DMS153 treated with DMSO at 0.1 percent for 48 hours (cell line): Measurements from ENCODE around the gene DIPK1B.

Experiments used
- DNase-seq: peaks from one replicate; lab custom pipeline; 2025; ENCODE audit not compliant: unreplicated experiment; lab: John Stamatoyannopoulos, UW

DIPK1B gene

DNA sequence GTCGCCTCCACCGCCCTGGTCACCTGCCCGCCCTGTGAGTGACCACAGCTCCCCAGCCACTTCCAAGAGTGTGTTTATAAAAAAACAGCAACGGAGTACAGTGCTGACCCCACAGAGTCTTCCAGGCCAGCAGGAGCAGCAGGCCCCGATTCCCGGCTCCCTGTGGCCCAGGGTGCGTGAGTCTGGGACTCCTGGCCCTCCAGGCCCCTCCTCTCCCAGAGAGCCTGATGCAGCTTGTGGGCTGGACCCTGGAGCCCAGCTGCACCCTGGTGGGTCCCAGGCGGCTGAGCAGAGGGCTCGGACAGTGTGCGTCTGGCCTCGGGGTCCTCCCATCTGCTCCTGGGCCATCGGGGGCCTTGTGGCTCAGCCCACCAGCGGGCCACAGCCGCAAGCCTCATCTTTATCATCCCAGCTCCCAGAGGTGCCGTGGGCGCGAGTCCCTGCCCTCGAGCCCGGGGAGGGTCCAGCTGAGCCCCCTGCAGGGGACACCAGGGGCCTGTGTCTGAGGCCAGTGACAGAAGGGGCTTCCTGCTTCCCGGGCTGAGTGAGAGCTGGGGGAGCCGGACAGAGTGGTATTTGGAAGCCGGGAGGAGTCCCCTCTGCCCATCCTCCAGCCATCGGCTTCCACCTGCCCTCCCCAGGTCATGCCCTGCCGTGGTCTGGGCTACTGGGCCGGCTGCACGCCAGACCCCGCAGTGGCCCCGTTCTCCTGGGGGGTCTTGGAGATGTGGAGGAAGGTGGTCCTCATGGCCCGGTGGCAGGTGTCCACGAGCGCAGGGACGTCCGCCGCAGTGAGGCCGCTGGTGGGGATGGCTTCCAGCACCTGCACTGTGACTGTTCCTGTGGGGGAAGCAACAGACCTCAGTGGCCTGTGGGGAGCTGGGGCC, 39.0 kb upstream of the DIPK1B start:
- DNase-seq: no peak

DNA sequence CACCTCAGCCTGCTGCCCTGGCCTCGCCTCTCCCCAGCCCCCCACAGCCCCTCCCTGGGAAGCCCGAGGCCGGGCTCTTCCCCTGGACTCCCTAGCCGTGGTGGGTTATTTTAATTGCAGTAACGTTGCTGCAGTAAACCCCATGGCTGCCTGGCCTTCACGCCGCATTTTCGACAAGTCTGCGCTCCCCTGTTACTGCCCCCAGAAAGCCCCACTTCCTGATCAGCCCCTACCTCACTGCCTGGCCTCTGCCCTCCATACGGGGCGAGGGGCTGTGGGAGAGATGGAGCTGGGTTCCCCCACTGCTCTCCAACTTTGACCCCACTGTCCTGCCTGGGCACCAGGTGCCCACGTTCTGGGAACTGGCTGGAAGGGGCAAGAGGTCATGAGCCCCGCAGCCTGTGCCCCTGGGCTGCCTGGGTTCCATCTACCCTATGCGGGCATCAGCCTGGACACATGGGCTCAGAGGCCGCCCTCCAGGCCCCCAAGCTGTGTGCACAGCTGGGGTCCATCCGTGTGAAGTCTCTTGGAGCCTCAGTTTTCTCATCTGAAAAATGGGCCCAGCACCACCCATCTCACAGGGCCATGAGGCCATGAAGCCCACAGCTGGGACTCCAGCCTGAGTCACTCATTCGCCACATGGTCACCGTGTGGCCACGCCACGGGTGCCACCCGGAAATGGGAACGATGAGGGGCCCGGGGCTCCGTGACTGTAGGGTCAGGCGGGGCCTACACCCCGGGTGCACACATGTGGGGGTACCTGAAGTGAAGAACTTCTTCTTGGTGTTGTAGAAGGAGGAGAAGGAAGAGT, 38.2 kb upstream of the DIPK1B start:
- no peak for DNase-seq

DNA sequence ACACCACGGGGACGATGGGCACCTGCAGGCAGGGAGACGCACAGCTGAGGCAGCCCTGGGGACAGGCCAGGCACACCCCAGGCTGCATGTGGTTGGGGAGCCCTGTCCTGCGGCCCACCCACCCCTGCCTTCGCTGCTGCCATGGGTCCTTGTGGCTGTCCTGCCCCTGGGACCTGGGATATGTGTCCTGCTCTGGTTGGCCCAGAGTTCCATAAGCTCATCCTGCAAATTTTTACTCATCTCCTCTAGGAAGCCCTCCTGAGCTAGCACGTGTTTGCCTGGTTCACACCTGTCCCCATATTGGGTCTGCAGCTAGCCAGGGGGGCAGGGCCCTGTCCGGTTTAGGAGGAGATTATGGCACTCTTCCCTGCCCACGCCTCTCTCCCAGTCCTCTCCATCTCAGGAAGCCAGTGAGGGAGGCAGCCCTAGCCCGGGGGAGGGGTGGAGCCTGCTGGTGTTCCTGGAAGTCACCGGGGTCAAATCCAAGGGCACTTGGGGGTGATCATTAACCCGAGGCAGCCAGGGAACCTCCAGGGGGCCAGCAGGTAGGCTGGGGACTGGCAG, 37.5 kb upstream of the DIPK1B start:
- DNase-seq: no peak

DNA sequence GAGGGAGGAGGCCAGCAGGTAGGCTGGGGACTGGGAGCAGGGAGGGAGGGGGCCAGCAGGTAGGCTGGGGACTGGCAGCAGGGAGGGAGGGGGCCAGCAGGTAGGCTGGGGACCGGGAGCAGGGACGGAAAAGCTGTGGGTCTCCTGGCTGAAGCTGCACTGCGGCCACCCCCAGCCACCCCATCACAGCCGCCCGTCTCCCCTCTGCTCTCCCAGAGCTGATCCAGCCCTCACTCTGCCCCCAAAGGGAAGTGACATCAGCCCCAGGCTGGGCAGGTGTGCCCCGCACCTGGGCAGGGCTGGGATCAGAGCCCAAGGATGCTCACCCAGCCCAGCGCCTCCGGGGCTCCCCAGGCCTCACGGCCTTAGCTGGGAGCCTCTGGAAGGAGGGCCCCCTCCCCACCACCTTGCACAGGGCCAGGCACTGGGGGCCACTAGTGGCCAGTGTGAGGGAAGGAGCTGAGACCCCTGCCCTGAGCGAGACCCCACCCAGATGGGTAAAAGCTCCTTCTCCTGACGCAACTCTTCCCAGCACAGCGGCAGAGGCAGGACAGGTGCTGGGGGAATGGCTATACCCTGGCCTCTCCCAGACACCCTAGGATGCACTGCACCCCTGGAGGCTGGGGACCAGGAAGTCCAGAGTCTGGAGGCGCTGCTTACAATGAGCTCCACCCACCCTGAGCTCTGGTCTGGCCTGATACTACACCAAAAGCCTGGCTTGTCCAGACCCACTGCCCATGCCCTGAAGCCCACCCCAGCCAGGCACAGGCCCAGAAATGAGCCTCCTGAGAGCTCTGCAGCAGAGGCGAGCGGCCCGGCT, 36.7 kb upstream of the DIPK1B start:
- no peak for DNase-seq

DNA sequence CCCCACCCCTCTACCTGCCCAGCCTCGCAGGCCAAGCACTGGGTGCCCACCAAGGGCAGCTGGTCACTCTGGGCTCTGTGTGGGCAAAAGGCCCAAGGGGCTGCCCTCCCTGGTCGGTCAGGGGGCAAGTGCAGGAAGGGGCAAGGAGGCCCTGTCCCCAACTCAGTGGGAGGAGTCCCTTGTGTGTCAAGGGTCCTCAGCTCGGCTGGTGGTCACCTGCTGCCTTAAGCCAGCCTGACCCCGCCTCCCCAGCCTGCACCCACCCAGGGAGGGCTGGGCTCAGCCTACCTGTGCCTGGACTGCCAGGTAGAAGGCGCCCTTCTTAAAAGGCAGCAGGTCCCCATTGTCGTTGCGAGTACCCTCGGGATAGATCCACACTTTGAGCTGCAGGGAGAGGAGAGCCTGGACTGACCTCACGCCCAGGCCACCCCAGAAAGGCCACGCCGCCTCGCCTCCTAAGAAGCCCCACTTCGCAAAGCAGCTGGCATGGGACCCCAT, 36.0 kb upstream of the DIPK1B start:
- DNase-seq: no peak

DNA sequence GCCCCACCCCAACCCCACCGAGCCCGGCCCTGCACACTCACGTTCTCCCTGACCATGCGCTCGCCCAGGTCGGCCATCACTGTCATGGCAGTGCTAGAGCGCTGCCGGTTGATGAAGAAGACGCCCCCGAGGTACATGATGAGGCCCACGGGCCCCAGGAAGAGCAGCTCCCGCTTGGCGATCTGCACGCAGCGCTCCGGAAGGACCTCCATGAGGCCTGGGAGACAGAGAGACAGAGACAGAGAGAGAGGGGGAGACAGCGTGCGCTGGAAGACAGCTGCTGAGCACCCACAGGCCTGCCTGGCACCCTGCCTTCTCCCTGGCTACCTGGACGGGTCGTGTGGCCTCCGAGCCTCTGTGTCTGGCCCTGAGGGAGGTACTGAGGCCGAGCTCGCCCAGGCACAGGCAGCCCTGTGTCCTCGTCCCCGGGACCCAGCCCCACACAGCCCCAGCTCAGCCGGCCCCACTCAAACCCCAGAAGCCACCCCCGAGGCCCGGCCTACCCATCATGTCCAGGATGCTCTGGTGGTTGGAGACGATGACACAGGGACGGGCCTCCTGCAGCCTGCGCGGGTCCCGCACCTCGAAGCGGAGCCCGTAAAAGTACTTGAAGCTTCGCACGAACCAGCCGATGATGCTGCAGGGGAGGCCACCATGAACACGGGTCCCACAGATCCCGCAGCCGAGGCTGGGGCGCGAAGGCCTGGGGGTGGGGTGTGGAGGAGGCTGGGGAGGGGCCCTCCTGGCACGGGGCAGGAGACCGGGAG, 35.3 kb upstream of the DIPK1B start:
- DNase-seq: no peak

DNA sequence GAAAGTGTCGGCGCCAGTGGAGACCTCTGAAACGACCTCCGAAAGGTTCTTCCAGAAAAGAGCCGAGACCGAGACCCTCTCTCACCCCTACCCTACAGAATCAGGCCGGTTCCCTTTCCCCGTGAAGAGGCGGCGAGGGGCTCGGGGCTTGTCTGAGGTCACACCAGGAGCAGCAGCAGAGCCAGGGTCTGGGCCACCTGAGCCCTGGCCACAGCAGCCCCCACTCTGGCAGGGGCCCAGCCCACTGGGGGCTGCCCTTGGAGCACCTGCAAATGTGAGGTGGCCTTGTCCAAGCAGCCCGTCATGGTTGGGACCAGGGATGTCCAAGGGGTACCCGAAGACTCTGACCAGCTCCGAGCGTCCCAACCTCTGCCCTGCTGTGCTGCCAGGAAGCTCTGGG, 34.3 kb upstream of the DIPK1B start:
- DNase-seq: no peak

DNA sequence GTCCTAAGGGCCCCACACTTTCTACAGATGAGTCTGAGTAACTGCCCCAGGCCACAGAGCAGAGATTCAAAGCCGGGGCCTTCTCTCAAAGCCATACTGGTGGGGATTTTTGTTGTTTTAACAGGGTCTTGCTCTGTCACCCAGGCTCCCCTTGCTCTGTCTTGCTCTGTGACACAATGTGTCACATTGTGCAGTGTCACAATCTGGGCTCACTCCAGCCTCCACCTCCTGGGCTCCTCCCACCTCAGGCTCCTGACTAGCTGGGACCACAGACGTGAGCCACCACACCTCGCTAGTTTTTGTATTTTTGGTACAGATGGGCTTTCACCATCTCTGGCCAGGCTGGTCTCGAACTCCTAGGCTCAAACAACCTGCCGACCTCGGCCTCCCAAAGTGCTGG, 33.7 kb upstream of the DIPK1B start:
- DNase-seq: no peak

DNA sequence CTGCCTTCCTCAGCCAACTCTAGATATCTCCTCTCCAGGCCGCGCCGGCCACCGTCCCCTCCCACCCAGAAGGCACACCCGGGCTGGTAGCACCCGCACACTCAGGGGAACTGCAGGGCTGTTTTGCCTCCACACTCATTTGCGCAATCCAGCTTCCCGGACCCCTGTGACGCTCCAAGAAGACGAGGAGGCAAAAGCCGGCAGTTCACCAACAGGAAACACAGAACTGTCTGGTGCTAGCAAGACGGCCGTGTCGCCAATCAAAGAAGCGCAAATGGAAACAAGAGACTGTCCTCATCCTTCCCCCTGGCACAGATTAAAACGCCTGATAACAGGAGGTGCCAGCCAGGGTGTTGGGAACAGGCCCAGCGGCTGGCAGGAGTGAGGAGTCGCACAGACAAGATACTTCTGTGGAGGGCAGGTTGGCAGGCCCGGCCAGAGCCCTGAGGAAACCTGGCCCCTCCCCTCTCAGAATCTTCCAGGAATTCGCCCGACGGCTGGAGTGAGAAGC, 32.9 kb upstream of the DIPK1B start:
- DNase-seq: no peak

DNA sequence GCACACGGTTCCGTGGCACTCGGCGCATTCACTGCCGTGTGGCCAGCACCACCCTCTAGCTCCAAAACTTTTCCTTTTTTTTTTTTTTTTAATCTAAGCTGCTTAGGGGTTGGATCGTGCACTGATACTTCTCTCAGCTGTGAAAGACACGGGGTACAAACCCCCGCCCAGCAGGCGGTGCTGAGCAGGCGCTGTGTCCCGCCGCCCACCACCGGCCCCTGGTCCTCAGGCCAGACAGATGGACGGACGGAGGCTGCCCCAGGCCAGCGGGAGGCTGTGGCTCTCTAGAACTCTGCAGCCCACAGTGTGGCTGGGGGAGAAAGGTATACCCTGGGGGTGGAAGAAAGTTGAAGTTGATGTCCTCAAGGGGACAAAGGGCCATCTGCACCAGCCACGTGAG, 31.3 kb upstream of the DIPK1B start:
- no peak for DNase-seq

DNA sequence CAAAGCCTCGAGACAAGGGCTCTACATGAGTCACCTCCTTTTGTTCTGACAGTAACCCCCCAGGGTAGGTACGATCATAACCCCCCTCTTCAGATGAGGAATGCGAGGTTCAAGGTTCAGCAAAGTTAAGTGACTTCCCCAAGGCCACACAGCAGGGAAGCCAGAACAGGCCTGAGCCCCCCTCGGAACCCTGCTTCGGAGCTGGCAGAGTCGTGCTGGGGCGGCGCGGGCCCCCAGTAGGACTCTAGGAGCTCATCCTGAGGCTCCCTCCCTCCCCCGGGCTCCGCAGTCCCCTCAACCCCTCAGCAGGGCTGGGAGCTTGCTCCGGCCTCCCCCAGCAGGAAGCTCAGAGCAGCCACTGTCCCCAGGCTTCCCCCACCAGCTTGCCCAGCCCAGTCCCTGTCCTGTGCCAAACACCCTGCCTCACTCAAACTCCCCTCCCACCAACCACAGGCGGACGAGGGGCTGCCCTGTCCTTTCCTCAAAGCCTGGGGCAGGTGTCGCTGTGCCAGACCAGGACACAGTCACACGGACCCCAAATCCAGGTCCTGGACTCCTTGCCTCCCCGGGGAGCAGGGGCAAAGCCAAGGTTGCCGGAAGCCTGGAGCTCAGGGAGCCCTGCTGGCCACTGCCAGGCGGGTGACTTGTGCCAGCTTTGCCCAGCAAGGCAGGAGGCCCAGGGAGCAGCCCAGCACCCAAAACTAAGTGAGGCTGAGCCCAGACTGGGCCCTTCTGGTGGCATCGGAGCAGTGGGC, 30.2 kb upstream of the DIPK1B start:
- DNase-seq: no peak

DNA sequence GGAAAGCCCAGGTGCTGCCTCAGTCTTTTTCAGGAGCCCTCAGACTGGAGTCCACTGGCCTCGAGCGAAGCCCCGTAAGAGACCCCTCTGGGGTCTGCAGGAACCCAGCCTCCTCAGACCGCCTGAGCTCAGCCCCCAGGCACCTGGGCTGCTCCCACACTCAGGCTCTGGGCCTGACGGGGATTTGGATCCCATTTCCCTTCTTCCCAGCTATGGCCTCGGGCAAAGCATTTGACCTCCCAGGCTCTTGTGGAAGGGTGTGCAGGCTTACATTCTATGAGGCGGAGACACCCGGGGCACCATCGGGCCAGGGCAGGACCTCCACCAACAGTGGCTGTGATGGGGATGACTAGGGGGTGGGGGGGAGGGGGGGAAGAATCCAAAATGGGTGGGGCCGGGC, 29.7 kb upstream of the DIPK1B start:
- no peak for DNase-seq

DNA sequence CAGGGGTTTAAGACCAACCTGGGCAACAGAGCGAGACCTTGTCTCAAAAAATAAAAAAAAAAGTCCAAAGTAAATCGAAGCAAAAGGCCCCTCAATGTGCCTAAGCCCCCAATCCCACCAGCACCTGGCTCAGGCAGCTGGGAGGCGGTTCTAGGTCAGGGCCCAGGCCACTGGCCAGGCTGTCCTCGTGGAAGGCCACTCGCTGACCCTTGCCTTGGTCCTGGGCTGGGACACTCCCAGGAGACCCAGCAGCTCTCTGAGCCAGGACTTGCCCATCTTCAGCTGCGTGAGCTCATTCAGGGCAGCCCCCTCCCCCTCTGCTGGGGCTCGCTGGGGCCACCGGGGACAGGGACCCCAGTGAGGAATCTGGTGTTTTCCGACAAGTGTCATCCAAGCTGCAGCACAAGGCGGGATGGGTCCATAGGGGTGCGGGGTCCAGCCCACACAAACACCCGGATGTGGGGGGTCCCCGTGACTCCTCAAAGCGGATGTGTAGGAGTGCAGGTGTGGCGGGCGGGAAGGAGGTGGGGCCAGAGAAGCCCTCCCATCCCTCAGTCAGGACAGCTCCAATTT, 29.1 kb upstream of the DIPK1B start:
- DNase-seq: no peak

DNA sequence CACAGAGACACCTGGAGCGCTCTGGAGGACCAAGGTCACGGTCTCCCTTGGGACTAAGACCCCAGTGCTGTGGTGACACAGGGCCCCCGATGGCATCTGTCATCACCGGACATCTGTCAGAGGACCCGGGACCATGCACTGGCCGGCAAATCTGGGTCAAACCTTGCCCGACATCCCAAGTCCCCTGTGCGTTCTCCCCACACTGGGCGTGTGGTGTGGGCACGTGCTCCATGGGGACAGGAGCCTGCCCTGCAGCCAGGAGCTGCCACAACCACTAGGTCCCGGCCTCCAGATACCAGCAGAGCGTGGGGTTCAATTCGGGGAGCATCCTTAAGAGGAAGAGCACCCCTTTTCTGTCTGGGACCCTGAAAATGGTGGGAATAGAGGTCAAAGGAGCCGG, 28.6 kb upstream of the DIPK1B start:
- DNase-seq: no peak

DNA sequence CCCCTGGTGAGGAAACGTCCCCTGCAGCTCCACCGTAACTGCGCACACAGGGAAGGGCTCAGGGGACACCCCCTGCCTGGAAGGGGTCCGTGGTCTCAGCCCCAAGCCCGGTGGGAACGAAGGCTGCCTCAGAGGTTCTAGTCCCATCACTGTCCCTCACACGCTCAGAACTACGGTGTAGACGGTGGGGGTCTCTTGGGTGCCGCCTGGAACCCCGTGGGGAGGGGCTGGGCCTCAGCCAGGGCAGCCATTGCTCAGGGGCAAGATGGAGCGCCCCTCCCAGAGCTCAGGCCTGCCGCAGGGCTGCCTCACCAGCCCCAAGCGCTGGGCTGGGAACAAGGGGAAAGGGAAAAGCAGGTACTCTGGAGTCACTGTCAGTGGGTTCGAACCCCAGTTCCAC, 28.0 kb upstream of the DIPK1B start:
- DNase-seq: no peak

DNA sequence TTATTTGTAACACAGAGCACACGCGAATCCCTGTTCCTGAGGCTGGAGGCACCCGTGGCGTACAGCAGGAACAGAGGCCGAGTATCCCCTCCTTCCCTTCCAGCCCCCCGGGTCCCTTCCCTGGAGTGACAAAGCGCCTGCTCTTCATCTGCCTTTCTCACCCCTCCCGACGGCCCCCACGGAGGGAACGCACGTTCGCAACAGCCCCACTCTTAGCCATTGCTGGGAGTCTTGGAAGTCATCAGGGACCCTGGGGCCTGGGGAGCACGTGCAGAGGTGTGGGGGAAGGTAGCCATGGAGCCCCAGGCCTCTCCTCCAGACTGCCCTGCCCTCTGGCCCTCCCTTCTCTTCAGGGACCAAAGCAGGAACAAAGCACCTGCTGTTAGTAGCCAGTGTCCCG, 27.6 kb upstream of the DIPK1B start:
- DNase-seq: no peak

DNA sequence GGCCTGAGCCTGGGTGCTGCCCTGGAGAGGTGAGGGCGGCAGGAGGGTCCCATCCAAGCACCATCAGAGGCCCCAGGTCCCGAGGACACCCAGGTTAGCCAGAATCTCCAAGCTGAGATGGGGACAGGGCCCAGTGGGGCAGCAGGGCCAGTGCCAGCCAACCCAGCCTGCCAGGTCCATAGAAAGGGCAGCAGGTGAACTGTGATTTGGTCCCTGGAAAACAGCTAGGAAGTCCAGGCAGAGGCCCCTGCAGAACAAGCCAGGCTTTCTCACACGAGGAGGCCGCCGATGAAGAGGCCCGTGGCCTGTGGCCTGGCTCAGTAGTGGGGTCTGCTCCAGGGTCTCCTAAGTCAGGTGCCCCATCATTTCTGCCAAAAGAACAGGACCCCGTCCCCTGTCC, 27.2 kb upstream of the DIPK1B start:
- no peak for DNase-seq

DNA sequence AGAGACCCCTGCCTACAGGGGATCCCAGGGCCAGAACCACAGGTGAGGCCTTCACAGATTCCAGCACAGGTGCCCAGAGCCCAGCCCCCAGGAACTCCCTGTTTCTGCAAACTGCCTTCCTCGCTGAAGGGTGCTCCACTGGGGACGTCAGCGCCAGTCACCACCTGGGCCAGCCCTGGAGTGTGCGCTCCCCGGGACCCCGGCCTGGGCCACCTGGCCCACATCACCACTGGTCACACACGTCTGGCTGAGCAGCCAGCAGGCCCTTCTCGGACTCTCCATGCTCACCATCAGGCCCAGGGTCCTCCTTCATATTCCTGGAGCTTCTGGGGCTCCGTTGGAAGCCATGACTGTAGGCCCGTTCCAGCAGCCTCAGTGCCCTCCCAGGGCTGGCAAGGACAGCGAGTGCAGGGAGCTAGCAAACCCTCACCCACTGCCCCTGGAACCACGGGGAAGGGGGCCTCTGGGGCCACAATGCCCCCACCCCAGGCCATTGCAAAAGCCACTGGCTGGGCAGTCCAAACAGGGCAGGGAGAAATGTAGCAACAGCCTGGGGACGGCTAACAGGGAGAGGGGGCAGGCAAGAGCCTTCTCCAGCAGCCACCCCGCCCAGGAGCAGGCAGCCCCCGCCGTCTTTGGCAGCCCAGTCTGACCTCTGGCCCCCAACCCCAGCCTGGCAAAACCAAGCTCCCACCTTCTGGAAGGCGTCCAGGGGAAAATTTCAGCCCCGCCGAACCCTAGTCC, 26.4 kb upstream of the DIPK1B start:
- no peak for DNase-seq

DNA sequence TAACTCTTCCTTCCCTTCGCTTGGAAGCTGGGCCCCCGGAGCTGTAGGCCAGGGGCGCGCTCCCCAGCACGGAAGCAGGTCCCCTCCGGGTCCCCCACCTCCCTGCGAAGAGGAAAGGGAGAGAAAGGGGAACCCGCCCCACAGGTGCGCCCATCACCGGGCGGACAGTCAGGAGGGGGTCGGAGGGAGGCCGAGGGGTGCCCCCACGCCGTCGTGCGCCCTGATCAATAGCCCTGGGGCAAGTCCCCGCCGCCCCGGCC, 25.9 kb upstream of the DIPK1B start:
- no peak for DNase-seq
